ENCODE results near the gene DNAH14. TPM values are rescaled to one million over a fixed set of nuclear protein-coding genes. Genes with fewer than 3 reads are reported as not detected.
"Not testable (repeated sequence)": the region's sequence is repeated elsewhere in the genome, so short reads cannot be mapped to it uniquely, and the experiment has no call there.

DNAH14 gene
- total and polyA plus RNA-seq, 2 of the 8 experiments (the other 6 are each of a cell fraction or from before 2014, with no cell fraction given), result 8.4 to 40.7 TPM

GRCh38 chr1:225230483-225230882 lies 301.0 kb downstream of the DNAH14 start:
- 70% methylated on average over 2 of the region's 2 CpGs; no CpG with 5 or more reads in 1 of the 2 experiments for WGBS, 2 experiments (ENCODE audit: extremely low coverage in 1 of 2, insufficient coverage in 1 of 2, insufficient read length in 1 of 2, insufficient replicate concordance in 2 of 2, low coverage in 1 of 2, low lambda C conversion rate in 2 of 2, missing lambda C conversion rate in 1 of 2)

GRCh38 chr1:225232930-225233329 lies 303.5 kb downstream of the DNAH14 start:
- H3K23me2 ChIP-seq (ENCODE audit: low read depth, low read length); H3K14ac ChIP-seq (ENCODE audit: insufficient read length); H3K27me3 ChIP-seq (replicated peaks in 1 of 4; ENCODE audit: control insufficient read depth in 3 of 4, extremely low read depth in 1 of 4, insufficient read depth in 3 of 4, low read length in 3 of 4); H3K23ac ChIP-seq (ENCODE audit: insufficient read length); H3K9me3 ChIP-seq (ENCODE audit: insufficient read depth in 2 of 2, low read depth in 1 of 2, low read length in 1 of 2); POLR2A ChIA-PET (ENCODE audit: partially characterized antibody); H4K5ac ChIP-seq (ENCODE audit: insufficient read length, low read depth, low read length); H3K79me1 ChIP-seq (ENCODE audit: low read depth, low read length); H3K4ac ChIP-seq (replicated peaks; ENCODE audit: insufficient read length, low read depth, low read length); H4K20me1 ChIP-seq (replicated peaks in 1 of 2; ENCODE audit: control insufficient read depth in 1 of 2, insufficient read depth in 2 of 2, low read length in 2 of 2); H3K4me3 ChIP-seq (ENCODE audit: extremely low read depth in 1 of 4, insufficient read depth in 2 of 4, low read depth in 3 of 4, low read length in 4 of 4); H3K27ac ChIP-seq (ENCODE audit: low read depth, low read length); H2AFZ ChIP-seq (ENCODE audit: low read length); H3K18ac ChIP-seq (ENCODE audit: extremely low read depth, low read length); H2BK20ac ChIP-seq (ENCODE audit: low read length); H2AK5ac ChIP-seq (ENCODE audit: low read depth, low read length); FAIRE-seq; H3K9ac ChIP-seq (replicated peaks in 1 of 4; ENCODE audit: extremely low read depth in 1 of 4, low read depth in 3 of 4, low read length in 3 of 4); H3K4me2 ChIP-seq (ENCODE audit: insufficient read depth in 1 of 2, low read depth in 2 of 2, low read length in 2 of 2); DNase-seq (ENCODE audit: low read depth in 1 of 2, low spot score in 2 of 2); H3K56ac ChIP-seq (replicated peaks; ENCODE audit: insufficient read length, low read depth, low read length); H4K91ac ChIP-seq (replicated peaks; ENCODE audit: insufficient read length, low read length); H2BK120ac ChIP-seq (replicated peaks; ENCODE audit: low read depth, low read length); H2BK15ac ChIP-seq (ENCODE audit: low read length); H3K79me2 ChIP-seq (ENCODE audit: control insufficient read depth in 1 of 2, insufficient read depth in 2 of 2, low read length in 2 of 2); H2BK5ac ChIP-seq (ENCODE audit: low read depth, low read length); H2BK12ac ChIP-seq (ENCODE audit: low read depth, low read length); H3K4me1 ChIP-seq (replicated peaks in 1 of 4; ENCODE audit: control insufficient read depth in 3 of 4, insufficient read depth in 4 of 4, low read length in 3 of 4); H4K8ac ChIP-seq (ENCODE audit: extremely low read depth, insufficient read depth, low read length); H3K36me3 ChIP-seq (ENCODE audit: control insufficient read depth in 2 of 4, insufficient read depth in 4 of 4, low read length in 3 of 4); CTCF ChIA-PET (ENCODE audit: partially characterized antibody): not testable (repeated sequence)
- 61% methylated on average over 1 of the region's 1 CpG; no CpG with 5 or more reads in 1 of the 2 experiments for WGBS, 2 experiments (ENCODE audit: extremely low coverage in 1 of 2, insufficient coverage in 1 of 2, insufficient read length in 1 of 2, insufficient replicate concordance in 2 of 2, low coverage in 1 of 2, low lambda C conversion rate in 2 of 2, missing lambda C conversion rate in 1 of 2)

More at GRCh38 chr1:225230483-225230882, 301.0 kb downstream of the DNAH14 start:
- Histone ChIP-seq H2BK120ac (replicated peaks; ENCODE audit: low read depth, low read length) (no peak overlapping the region), H3K9me3 (ENCODE audit: insufficient read depth in 2 of 2, low read depth in 1 of 2, low read length in 1 of 2) (no peaks in the 10 kb centered on the region), H2BK12ac (ENCODE audit: low read depth, low read length) (no peak overlapping the region), H3K4me3 (ENCODE audit: extremely low read depth in 1 of 4, insufficient read depth in 2 of 4, low read depth in 3 of 4, low read length in 4 of 4) (no peak overlapping the region), H3K9ac (replicated peaks in 1 of 4; ENCODE audit: extremely low read depth in 1 of 4, low read depth in 3 of 4, low read length in 3 of 4) (no peak overlapping the region), H3K56ac (replicated peaks; ENCODE audit: insufficient read length, low read depth, low read length) (no peak overlapping the region), H3K23ac (ENCODE audit: insufficient read length) (no peak overlapping the region), H2BK15ac (ENCODE audit: low read length) (no peak overlapping the region), H2BK20ac (ENCODE audit: low read length) (no peak overlapping the region), H3K4me1 (replicated peaks in 1 of 4; ENCODE audit: control insufficient read depth in 3 of 4, insufficient read depth in 4 of 4, low read length in 3 of 4) (no peaks in the 10 kb centered on the region), H3K36me3 (ENCODE audit: control insufficient read depth in 2 of 4, insufficient read depth in 4 of 4, low read length in 3 of 4) (no peaks in the 10 kb centered on the region), H4K8ac (ENCODE audit: extremely low read depth, insufficient read depth, low read length) (no peak overlapping the region), H3K14ac (ENCODE audit: insufficient read length) (no peak overlapping the region), H2AFZ (ENCODE audit: low read length) (no peak overlapping the region), H2AK5ac (ENCODE audit: low read depth, low read length) (no peak overlapping the region), H4K20me1 (replicated peaks in 1 of 2; ENCODE audit: control insufficient read depth in 1 of 2, insufficient read depth in 2 of 2, low read length in 2 of 2) (no peaks in the 10 kb centered on the region), H3K79me2 (ENCODE audit: control insufficient read depth in 1 of 2, insufficient read depth in 2 of 2, low read length in 2 of 2) (no peaks in the 10 kb centered on the region), H3K23me2 (ENCODE audit: low read depth, low read length) (no peaks in the 10 kb centered on the region), H3K27ac (ENCODE audit: low read depth, low read length) (no peak overlapping the region), H3K4me2 (ENCODE audit: insufficient read depth in 1 of 2, low read depth in 2 of 2, low read length in 2 of 2) (no peak overlapping the region), H4K5ac (ENCODE audit: insufficient read length, low read depth, low read length) (no peak overlapping the region), H3K18ac (ENCODE audit: extremely low read depth, low read length) (no peak overlapping the region), H3K79me1 (ENCODE audit: low read depth, low read length) (no peaks in the 10 kb centered on the region), H2BK5ac (ENCODE audit: low read depth, low read length) (no peak overlapping the region), H4K91ac (replicated peaks; ENCODE audit: insufficient read length, low read length) (no peak overlapping the region), H3K4ac (replicated peaks; ENCODE audit: insufficient read length, low read depth, low read length) (no peak overlapping the region), H3K27me3 (replicated peaks in 1 of 4; ENCODE audit: control insufficient read depth in 3 of 4, extremely low read depth in 1 of 4, insufficient read depth in 3 of 4, low read length in 3 of 4) (no peaks in the 10 kb centered on the region)
- ChIA-PET CTCF (ENCODE audit: partially characterized antibody) (no interaction called here), POLR2A (ENCODE audit: partially characterized antibody) (no interaction called here)
- no peak for DNase-seq (ENCODE audit: low read depth in 1 of 2, low spot score in 2 of 2)
- no peak for FAIRE-seq
- no peak for TF ChIP-seq SP2 (IDR thresholded peaks at IDR 0.05; ENCODE audit: low read length)
- TF ChIP-seq RNF2 (IDR thresholded peaks at IDR 0.05; ENCODE audit: borderline replicate concordance, low read depth, low read length, missing control alignments, poor library complexity, severe bottlenecking), result no peak
- no peak for TF ChIP-seq RBBP5 (IDR thresholded peaks at IDR 0.05; ENCODE audit: borderline replicate concordance, low read depth, low read length)
- TF ChIP-seq GABPA (IDR thresholded peaks at IDR 0.05; ENCODE audit: borderline replicate concordance, insufficient read depth, low read length), result no peak
- no peak for TF ChIP-seq POU5F1 (IDR thresholded peaks at IDR 0.05; ENCODE audit: low read depth, low read length)

Measured in H1 (cell line).